Measurements from ENCODE around the gene PEX11G.

The PEX11G gene

DNA sequence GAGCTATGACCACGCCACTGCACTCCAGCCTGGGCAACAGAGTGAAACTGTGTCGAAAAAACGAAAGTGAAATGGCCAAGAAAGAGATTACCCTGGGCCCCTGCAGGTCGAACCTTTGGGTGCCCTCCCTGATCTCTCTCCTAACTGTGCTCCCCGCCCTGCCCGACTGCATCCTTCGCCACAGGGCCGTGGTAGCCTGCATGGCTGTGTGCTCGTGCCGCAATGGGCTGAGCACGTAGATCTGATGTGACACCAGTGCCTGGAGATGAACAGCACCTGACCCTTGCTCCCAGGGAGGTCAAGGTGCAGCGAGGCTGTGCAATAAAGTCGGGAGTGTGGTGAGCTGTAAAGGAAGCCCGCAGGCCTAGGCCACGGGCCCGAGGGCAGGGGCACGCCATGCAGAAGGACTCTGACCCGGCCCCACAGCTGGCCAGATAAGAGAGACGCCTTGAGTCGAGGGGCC lies 60.2 kb downstream of the PEX11G start:
- no peak for DNase-seq

DNA sequence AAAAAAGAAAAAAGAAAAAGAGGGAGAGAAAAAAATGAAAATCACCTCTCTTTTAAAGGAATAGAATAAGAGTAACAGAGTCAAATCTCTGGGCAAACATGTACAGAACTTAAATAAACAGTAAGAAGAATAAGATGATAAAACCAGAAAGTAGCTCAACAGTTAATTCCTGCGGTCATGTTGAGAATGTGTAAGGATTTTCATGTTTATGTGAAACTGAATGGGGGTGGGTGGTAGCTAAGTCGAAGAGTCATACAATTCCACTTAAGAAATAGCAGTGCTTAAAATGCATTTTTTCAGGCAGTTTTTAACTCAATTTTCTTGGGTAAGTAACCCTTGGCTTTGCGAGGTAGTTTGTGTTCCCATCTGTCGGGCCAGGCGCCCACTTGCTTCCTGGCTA lies 60.9 kb downstream of the PEX11G start:
- no peak for DNase-seq

DNA sequence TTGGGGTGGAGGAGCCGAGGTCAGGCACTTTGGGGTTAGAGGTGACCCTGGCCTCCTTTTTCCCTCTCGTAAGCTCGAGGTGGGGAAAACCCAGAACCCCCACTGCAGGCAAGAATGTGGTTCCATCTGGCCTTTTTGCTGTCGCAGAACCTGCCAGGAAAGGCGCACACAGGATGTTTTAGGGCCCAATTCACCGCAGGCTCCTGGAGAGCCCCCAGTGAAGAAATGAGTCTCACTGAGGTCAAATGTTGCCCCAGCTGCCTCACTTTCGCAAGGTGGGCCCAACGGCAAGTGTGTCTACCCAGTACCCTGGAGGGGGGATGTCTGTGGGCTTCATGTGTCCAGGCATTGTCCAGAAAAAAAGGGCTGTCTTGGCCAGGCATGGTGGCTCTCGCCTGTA lies 61.8 kb downstream of the PEX11G start:
- DNase-seq, result no peak

Data from hematopoietic multipotent progenitor cell treated with erythropoietin and hydrocortisone succinate and interleukin-3 and kit ligand, for 8 days (in vitro differentiated cells).